Measurements from ENCODE around the gene STIL.

Gene STIL

DNA sequence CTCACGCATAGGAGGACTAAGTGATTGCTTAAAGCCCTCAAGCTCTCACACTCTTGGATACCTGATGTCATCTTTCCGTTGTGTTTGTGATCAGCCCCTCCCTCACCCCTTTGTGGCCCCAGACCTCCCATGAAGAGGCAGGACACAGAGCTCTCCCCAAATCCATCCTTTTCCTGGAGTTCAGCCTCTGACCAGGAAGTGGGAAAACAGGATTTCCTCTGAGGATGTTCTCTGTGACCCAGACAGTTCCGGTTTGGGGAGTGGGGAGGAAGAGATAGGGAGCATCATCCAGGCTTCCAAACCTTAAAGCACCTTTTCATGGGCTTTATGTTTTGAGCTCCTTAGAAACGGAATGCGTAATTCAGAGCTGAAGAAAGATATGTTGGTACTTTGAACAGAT is 70.0 kb downstream of the STIL start:
- no peak for TF ChIP-seq ZFX (IDR thresholded peaks at IDR 0.05)
- TF ChIP-seq, protein P1, sequence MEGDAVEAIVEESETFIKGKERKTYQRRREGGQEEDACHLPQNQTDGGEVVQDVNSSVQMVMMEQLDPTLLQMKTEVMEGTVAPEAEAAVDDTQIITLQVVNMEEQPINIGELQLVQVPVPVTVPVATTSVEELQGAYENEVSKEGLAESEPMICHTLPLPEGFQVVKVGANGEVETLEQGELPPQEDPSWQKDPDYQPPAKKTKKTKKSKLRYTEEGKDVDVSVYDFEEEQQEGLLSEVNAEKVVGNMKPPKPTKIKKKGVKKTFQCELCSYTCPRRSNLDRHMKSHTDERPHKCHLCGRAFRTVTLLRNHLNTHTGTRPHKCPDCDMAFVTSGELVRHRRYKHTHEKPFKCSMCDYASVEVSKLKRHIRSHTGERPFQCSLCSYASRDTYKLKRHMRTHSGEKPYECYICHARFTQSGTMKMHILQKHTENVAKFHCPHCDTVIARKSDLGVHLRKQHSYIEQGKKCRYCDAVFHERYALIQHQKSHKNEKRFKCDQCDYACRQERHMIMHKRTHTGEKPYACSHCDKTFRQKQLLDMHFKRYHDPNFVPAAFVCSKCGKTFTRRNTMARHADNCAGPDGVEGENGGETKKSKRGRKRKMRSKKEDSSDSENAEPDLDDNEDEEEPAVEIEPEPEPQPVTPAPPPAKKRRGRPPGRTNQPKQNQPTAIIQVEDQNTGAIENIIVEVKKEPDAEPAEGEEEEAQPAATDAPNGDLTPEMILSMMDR (conservative IDR thresholded peaks at IDR 0.05), result no peak
- no peak overlapping the region for H3K27ac ChIP-seq

- no peak overlapping the region for H3K27ac ChIP-seq
- TF ChIP-seq, protein P1 (conservative IDR thresholded peaks at IDR 0.05), result no peak
- TF ChIP-seq ZFX (IDR thresholded peaks at IDR 0.05), result no peak
Measured at GRCh38 chr1:47241114-47242113, 72.5 kb downstream of the STIL start.

GRCh38 chr1:47238935-47239592 is 74.9 kb downstream of the STIL start:
- no peak for TF ChIP-seq ZFX (IDR thresholded peaks at IDR 0.05)
- TF ChIP-seq, protein P1 (conservative IDR thresholded peaks at IDR 0.05), result no peak
- H3K27ac ChIP-seq, result no peak overlapping the region

GRCh38 chr1:47235806-47236205 is 78.1 kb downstream of the STIL start:
- H3K27ac ChIP-seq, result no peak overlapping the region
- TF ChIP-seq, protein P1 (conservative IDR thresholded peaks at IDR 0.05), result no peak
- TF ChIP-seq ZFX (IDR thresholded peaks at IDR 0.05), result no peak

- TF ChIP-seq, protein P1 (conservative IDR thresholded peaks at IDR 0.05), result no peak
- TF ChIP-seq ZFX (IDR thresholded peaks at IDR 0.05), result no peak
Measured at GRCh38 chr1:47235241-47235681, 78.7 kb downstream of the STIL start.

DNA sequence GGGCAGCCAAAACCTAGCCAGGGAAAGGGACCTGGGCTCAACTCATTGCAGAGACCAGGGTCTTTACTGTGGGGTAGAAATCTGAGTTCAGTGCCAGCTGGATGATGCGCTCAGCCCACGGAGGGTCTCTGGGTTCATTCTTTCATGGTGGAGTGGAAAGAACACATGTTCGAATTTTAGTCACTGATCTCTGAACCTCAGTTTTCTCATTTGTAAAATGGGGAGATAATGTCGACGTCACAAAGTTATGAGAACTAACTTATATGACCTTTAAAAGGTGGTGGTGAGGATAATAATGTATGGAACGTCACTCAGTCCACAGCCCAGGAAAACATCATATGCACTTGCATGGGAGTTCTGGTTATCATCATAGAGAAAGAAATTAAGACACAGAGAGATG is 80.8 kb downstream of the STIL start:
- TF ChIP-seq, protein P1 (conservative IDR thresholded peaks at IDR 0.05), result no peak
- no peak for TF ChIP-seq ZFX (IDR thresholded peaks at IDR 0.05)

More at GRCh38 chr1:47235241-47235681, 78.7 kb downstream of the STIL start:
- H3K27ac ChIP-seq, result no peak overlapping the region

More for the DNA sequence above, 80.8 kb downstream of the STIL start:
- H3K27ac ChIP-seq, result no peak overlapping the region

Measured in C4-2B (cell line).